HG03575 (cell line): ENCODE results near the gene NDUFB10.
"Not testable (repeated sequence)": the region's sequence is repeated elsewhere in the genome, so short reads cannot be mapped to it uniquely, and the experiment has no call there.

Experiments used
- ATAC-seq: cut with Tn5 transposase; IDR thresholded peaks from one replicate; pipeline ENCODE4 v1.9.1; 2021; ENCODE audit not compliant: unreplicated experiment, insufficient number of reproducible peaks, low FRiP score; ENCODE audit errors: extremely low read depth

NDUFB10 gene

GRCh38 chr16:1923299-1924034 is 35.9 kb upstream of the NDUFB10 start:
- ATAC-seq, result no peak

- ATAC-seq, result no peak
These were observed 35.2 kb upstream of the NDUFB10 start for GRCh38 chr16:1924095-1924494.

- no peak for ATAC-seq
These were observed 33.1 kb upstream of the NDUFB10 start for GRCh38 chr16:1926271-1926670.

GRCh38 chr16:1929105-1929504 is 30.2 kb upstream of the NDUFB10 start:
- ATAC-seq, result no peak

GRCh38 chr16:1929578-1930337 is 29.6 kb upstream of the NDUFB10 start:
- ATAC-seq, result no peak

DNA sequence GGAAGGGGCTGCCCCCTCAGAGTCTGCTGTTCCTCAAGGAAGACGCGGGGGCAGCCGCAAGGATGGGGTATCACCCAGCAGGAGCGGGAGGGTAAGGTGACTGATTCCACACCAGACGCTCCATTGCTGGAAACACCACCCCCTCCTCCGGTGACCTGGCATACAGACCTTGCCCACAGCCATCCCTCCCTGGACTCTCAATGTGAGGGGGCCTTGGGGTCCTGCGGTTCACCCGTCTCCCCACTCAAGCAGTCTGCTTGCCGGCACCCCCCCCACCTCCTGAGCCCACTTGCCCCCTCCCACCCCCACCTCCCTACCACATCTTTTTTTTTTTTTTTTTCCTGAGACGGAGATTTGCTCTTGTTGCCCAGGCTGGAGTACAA is 29.0 kb upstream of the NDUFB10 start:
- no peak for ATAC-seq

DNA sequence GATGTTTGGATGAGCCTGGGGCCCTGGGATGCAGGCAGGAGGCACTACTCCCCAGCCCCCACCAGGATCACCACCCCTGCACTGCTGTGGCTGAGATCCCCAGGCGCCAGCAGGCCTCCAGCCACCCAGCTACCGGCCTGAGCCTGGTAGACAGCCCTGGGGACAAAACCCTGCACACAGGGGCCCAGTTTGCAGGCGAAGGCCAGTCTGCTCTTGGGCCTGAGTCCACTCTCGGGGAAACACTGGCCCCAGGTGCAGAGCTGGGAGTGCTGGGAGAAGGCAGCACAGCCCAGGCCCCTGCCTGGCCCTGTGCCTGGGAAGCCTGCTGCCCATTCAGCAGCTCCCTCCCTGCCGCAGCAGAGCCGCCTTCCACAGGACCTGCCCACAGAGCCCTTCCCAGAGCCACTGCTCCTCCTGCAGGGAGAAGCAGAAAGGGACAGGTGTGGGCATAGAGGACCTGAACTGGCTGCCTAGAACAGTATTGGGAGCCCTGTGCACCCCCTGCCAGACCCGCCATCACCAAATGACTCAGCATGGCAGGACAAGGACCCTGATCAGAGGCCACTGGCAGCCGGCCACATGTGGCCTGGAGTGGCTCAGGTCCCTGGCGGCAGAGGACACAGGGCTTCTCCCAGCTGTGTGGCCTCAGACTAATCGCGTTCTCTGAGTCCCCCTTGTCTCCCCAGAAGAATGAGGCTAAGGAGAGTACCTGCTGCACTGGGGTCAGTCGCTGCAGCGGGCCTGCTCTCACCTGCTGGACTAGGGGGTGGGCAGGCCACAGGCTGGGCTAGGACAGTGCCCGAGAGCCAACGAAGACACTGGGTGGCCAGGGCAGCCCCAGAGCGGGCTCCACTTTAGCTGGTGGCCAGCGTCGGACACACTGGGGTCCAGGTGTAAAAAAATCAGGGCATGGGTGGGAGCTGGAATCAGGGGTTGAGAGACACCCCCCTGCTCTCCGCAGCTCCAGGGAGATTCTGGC is 27.0 kb upstream of the NDUFB10 start:
- no peak for ATAC-seq

- ATAC-seq, result no peak
These were observed 26.2 kb upstream of the NDUFB10 start for GRCh38 chr16:1933097-1933661.

DNA sequence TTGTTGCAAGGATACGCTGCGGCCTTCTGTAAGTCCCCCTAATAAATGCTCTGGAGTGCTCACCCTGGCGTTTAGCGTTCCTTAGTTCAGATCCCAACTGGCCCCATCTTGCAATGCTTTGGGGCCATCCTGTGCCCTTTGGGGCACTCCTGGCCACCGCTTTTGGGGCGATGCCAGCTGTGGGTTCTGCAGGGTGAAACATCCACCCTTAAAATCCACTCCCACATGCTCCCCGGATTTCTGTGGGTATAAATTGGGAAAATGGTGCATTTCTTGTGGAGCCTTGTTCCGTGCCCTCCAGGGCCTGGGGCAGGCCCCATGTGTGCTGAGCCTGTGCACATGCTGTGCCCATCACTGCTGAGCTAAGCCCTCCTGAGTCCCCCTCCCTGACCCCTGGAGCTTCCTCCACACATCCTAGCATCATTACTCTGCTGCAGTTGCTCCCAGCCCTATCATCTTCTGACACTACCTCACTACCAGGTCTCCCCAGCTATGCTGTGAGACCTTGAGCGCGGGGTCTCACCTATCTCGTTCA is 22.3 kb upstream of the NDUFB10 start:
- no peak for ATAC-seq

DNA sequence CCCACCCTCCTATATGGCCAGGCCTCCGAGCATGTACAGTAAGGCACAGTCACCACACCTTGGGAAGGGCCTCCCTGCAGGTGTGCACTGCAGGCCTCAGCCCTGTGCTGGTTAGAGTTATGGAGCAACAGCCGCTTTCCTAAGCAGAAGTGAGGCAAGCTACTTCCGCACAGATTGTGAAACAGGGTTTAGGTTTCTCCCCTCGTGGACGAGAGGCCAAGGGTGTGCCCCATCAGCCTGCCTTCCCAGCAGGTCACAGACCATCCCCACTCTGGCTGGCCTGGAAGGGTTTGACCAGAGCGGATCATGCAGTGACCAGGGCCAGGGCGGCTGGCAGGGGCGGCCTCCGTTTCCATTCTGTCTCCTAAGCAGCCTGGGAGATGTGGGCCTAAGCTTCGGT is 21.0 kb upstream of the NDUFB10 start:
- no peak for ATAC-seq

DNA sequence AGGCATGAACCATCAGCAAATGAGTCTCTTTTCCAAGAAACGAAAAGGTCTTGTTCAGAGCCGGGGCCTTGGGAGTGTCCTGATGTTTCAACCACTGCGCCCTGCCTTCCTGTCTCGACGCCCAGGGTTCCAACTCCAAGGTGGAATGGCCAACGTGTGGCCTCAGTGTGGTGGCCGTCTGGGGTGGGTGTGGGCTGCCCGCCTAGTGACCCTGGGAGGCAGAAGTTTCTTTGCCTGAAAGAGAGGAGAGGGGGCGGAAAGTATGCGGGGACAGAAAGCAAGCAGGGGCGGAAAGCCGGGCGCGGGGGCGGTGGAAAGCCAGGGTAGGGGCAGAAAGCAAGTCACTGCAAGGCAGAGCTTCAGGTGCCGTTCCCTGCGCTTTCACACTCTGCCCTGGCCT is 20.4 kb upstream of the NDUFB10 start:
- ATAC-seq, result no peak

GRCh38 chr16:1939833-1940232 is 19.5 kb upstream of the NDUFB10 start:
- ATAC-seq, result not testable (repeated sequence)

GRCh38 chr16:1940273-1941161 is 18.8 kb upstream of the NDUFB10 start:
- no peak for ATAC-seq

GRCh38 chr16:1941162-1942046 is 17.9 kb upstream of the NDUFB10 start:
- no peak for ATAC-seq

- no peak for ATAC-seq
These were observed 17.1 kb upstream of the NDUFB10 start for GRCh38 chr16:1942047-1942809.
